ENCODE measurements around the gene PTPRM.
"Not testable (repeated sequence)": the region's sequence is repeated elsewhere in the genome, so short reads cannot be mapped to it uniquely, and the experiment has no call there.

The PTPRM gene

GRCh38 chr18:8041526-8042111 is 474.5 kb downstream of the PTPRM start:
- no peak for DNase-seq

- no peak for DNase-seq
These were observed 476.9 kb downstream of the PTPRM start for GRCh38 chr18:8044004-8044403.

GRCh38 chr18:8045160-8045883 is 478.2 kb downstream of the PTPRM start:
- no peak for DNase-seq

GRCh38 chr18:8045884-8046281 is 478.8 kb downstream of the PTPRM start:
- no peak for DNase-seq

GRCh38 chr18:8046441-8046840 is 479.3 kb downstream of the PTPRM start:
- DNase-seq = no peak

- DNase-seq = no peak
These were observed 482.0 kb downstream of the PTPRM start for GRCh38 chr18:8049147-8049546.

- no peak for DNase-seq
These were observed 483.7 kb downstream of the PTPRM start for GRCh38 chr18:8050616-8051329.

- no peak for DNase-seq
These were observed 484.3 kb downstream of the PTPRM start for GRCh38 chr18:8051453-8051852.

- no peak for DNase-seq
These were observed 485.2 kb downstream of the PTPRM start for GRCh38 chr18:8052237-8052701.

- DNase-seq = no peak
These were observed 489.6 kb downstream of the PTPRM start for GRCh38 chr18:8056723-8057122.

- not testable (repeated sequence) for DNase-seq
These were observed 496.0 kb downstream of the PTPRM start for GRCh38 chr18:8063152-8063551.

- DNase-seq = no peak
These were observed 496.6 kb downstream of the PTPRM start for GRCh38 chr18:8063733-8064132.

GRCh38 chr18:8065284-8065683 is 498.2 kb downstream of the PTPRM start:
- no peak for DNase-seq

GRCh38 chr18:8065773-8066172 is 498.7 kb downstream of the PTPRM start:
- no peak for DNase-seq

- DNase-seq = no peak
These were observed 502.6 kb downstream of the PTPRM start for GRCh38 chr18:8069708-8070107.

GRCh38 chr18:8073167-8073566 is 506.1 kb downstream of the PTPRM start:
- DNase-seq = no peak

GRCh38 chr18:8080092-8080491 is 513.0 kb downstream of the PTPRM start:
- DNase-seq = no peak

GRCh38 chr18:8081267-8081666 is 514.2 kb downstream of the PTPRM start:
- DNase-seq = no peak

- no peak for DNase-seq
These were observed 514.9 kb downstream of the PTPRM start for GRCh38 chr18:8081872-8082553.

- DNase-seq = no peak
These were observed 517.0 kb downstream of the PTPRM start for GRCh38 chr18:8084160-8084559.

GRCh38 chr18:8088626-8089025 is 521.5 kb downstream of the PTPRM start:
- no peak for DNase-seq

- no peak for DNase-seq
These were observed 523.9 kb downstream of the PTPRM start for GRCh38 chr18:8091035-8091434.

Data from anterior cingulate cortex (tissue), 58 donors.